DND-41 (cell line): Measurements from ENCODE around the gene GPATCH8.

ENCODE experiments used
- ATAC-seq: fragments of 200-7000 bp; cut with Tn5 transposase; 3 replicates; pipeline ENCODE4 v1.9.1; 2021; ENCODE audit warnings: low read depth; ENCODE audit not compliant: insufficient read depth
- DNase-seq: peaks from one replicate; pipeline ENCODE4 v3.0.0-alpha.2; 2020
- H2AFZ ChIP-seq: 2 replicates; pipeline ENCODE4 v1.6.0; 2012; ENCODE audit warnings: low read depth, low read length
- H3K27ac ChIP-seq: 2 replicates; pipeline ENCODE4 v1.5.1; 2012; ENCODE audit warnings: low read length, inconsistent platforms
- H3K27me3 ChIP-seq: fragments of 200-600 bp; sonication (generic); 2 replicates; pipeline ENCODE4 v1.6.0; 2012; ENCODE audit warnings: low read length, mild to moderate bottlenecking, inconsistent platforms; ENCODE audit not compliant: insufficient read depth, poor library complexity
- H3K36me3 ChIP-seq: 2 replicates; pipeline ENCODE4 v1.5.1; 2012; ENCODE audit warnings: low read length, inconsistent platforms; ENCODE audit not compliant: insufficient read depth
- H3K4me1 ChIP-seq: 2 replicates; pipeline ENCODE4 v1.5.1; 2012; ENCODE audit warnings: mild to moderate bottlenecking, low read length; ENCODE audit not compliant: insufficient read depth
- H3K4me2 ChIP-seq: 2 replicates; pipeline ENCODE4 v1.6.0; 2012; ENCODE audit warnings: mild to moderate bottlenecking, moderate library complexity, low read length, inconsistent platforms; ENCODE audit not compliant: insufficient read depth
- H3K4me3 ChIP-seq, 2 experiments: fragments of 200-600 bp in 1 of 2; shearing (Covaris generic) in 1 of 2; 2 replicates each; pipeline ENCODE4 v1.5.1; 2012 to 2016; ENCODE audit warnings: inconsistent platforms in 2 of 2, low read length in 2 of 2, mild to moderate bottlenecking in 2 of 2, low read depth in 1 of 2, moderate library complexity in 1 of 2
- H3K79me2 ChIP-seq: 2 replicates; pipeline ENCODE4 v1.6.0; 2012; ENCODE audit warnings: low read length, inconsistent platforms; ENCODE audit not compliant: insufficient read depth
- H3K9ac ChIP-seq: 2 replicates; pipeline ENCODE4 v1.6.0; 2012; ENCODE audit warnings: low read depth, mild to moderate bottlenecking, inconsistent platforms, low read length, moderate library complexity
- H3K9me3 ChIP-seq: 2 replicates; pipeline ENCODE4 v1.5.1; 2012; ENCODE audit warnings: low read length, moderate library complexity, mild to moderate bottlenecking, inconsistent platforms; ENCODE audit not compliant: insufficient read depth, severe bottlenecking
- H4K20me1 ChIP-seq: 2 replicates; pipeline ENCODE4 v1.6.0; 2012; ENCODE audit warnings: low read length; ENCODE audit not compliant: insufficient read depth
- EZH2 ChIP-seq: IDR thresholded peaks from 3 replicates; pipeline ENCODE4 v1.6.1; 2012; ENCODE audit warnings: borderline replicate concordance, low read depth, mild to moderate bottlenecking, moderate library complexity, low read length, inconsistent platforms; ENCODE audit not compliant: severe bottlenecking
- TF ChIP-seq, protein P1 (sequence below): IDR thresholded peaks from 2 replicates; pipeline ENCODE4 v1.5.1; 2012; ENCODE audit warnings: borderline replicate concordance, low read length, moderate library complexity, mild to moderate bottlenecking; ENCODE audit not compliant: poor library complexity, severe bottlenecking; ENCODE audit errors: extremely low read depth

GPATCH8 gene

DNA sequence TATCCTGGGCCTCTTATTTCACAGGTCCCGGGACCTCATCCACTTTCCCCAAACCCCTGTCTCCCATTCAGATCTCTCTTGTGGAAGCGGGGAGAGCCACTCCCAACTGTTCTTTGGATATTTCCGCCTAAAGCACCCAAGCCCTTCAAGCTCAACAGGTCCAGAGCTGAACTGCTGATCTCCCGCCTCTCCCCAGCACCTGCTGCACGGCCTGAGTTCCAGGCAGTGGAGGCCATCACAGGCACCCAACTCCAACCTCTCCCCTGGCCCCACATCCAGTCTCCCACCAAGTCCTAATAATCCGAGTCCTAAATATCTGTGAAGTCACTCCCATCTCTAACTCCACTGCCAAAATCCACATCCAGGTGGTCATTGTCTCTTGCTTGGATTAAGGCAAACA is 120.3 kb downstream of the GPATCH8 start:
- Histone ChIP-seq H3K36me3 (no peaks in the 10 kb centered on the region), H3K9me3 (no peaks in the 10 kb centered on the region), H3K4me1 (peaks cover 10% of the 10 kb centered on the region), H3K27me3 (peaks cover 2% of the 10 kb centered on the region), H3K27ac (no peak overlapping the region), H3K79me2 (no peaks in the 10 kb centered on the region), H2AFZ (no peak overlapping the region), H4K20me1 (no peaks in the 10 kb centered on the region; the same call in 1 of the 2 replicates), H3K4me3 (no peak overlapping the region), H3K9ac (no peak overlapping the region), H3K4me2 (no peak overlapping the region)
- DNase-seq (no peak), ATAC-seq (no peak)
- TF ChIP-seq, protein P1, sequence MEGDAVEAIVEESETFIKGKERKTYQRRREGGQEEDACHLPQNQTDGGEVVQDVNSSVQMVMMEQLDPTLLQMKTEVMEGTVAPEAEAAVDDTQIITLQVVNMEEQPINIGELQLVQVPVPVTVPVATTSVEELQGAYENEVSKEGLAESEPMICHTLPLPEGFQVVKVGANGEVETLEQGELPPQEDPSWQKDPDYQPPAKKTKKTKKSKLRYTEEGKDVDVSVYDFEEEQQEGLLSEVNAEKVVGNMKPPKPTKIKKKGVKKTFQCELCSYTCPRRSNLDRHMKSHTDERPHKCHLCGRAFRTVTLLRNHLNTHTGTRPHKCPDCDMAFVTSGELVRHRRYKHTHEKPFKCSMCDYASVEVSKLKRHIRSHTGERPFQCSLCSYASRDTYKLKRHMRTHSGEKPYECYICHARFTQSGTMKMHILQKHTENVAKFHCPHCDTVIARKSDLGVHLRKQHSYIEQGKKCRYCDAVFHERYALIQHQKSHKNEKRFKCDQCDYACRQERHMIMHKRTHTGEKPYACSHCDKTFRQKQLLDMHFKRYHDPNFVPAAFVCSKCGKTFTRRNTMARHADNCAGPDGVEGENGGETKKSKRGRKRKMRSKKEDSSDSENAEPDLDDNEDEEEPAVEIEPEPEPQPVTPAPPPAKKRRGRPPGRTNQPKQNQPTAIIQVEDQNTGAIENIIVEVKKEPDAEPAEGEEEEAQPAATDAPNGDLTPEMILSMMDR = no peak
- no peak for TF ChIP-seq EZH2

DNA sequence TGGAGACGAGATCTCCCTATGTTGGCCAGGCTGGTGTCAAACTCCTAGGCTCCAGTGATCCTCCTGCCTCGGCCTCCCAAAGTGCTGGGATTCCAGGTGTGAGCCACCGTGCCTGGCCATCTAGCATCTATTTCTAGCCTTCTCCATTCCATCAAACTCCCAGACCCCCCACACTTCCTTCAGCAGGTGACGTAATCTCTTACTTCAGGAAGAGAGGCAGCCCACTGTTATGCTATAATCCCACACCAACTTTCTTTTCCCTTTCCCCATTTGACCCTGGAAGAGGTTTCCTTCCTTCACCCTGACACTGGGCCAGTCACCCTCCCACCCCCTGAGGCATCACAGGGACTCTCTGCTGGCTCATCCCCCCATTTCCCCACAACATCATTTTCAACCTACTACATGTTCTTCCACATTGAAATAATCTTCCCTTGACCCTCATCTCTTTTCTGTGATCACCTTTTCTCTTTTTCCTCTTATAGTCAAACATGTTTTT is 121.3 kb downstream of the GPATCH8 start:
- Histone ChIP-seq H3K36me3 (no peaks in the 10 kb centered on the region), H3K4me2 (no peak overlapping the region), H3K27ac (no peak overlapping the region), H3K9me3 (no peaks in the 10 kb centered on the region), H3K27me3 (peaks cover 2% of the 10 kb centered on the region), H4K20me1 (no peaks in the 10 kb centered on the region; the same call in 1 of the 2 replicates), H3K4me3 (no peak overlapping the region), H3K9ac (no peak overlapping the region), H2AFZ (no peak overlapping the region), H3K4me1 (peaks cover 10% of the 10 kb centered on the region), H3K79me2 (no peaks in the 10 kb centered on the region)
- no peak for ATAC-seq
- no peak for DNase-seq
- TF ChIP-seq, protein P1 = no peak
- no peak for TF ChIP-seq EZH2

DNA sequence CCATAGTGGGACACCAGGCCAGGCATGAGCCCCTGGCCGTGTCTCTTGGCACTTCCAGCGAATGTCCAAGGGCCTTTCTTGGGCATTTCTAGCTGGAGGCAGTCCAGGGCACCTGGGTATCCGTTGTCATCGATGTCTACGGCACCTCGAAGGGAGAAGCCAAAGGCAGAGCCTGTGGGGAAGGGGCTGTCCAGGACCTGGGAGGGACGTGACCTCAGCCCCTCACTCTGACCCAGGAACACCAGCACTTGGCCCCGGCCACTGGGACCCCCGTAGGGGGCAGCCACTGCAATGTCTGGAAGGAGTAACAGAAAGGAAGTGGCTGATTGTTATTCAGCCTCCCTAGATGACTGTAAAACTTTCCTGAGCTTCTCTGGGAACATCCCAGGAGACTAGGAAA is 122.4 kb downstream of the GPATCH8 start:
- ATAC-seq = no peak

More for the DNA sequence above, 122.4 kb downstream of the GPATCH8 start:
- Histone ChIP-seq H3K4me3 (no peak overlapping the region), H2AFZ (no peak overlapping the region), H4K20me1 (no peaks in the 10 kb centered on the region; the same call in 1 of the 2 replicates), H3K4me2 (no peak overlapping the region), H3K27ac (no peak overlapping the region), H3K9me3 (no peaks in the 10 kb centered on the region), H3K27me3 (peaks cover 2% of the 10 kb centered on the region), H3K9ac (no peak overlapping the region), H3K36me3 (no peaks in the 10 kb centered on the region), H3K4me1 (peaks cover 9% of the 10 kb centered on the region), H3K79me2 (no peaks in the 10 kb centered on the region)
- TF ChIP-seq, protein P1 = no peak
- no peak for TF ChIP-seq EZH2
- no peak for DNase-seq
